NCI-H2081 treated with DMSO at 0.1 percent for 48 hours (cell line): ENCODE measurements around the gene RFC4.

Experiments
- DNase-seq: peaks from one replicate; lab custom pipeline; 2025; lab: John Stamatoyannopoulos, UW

Gene RFC4

DNA sequence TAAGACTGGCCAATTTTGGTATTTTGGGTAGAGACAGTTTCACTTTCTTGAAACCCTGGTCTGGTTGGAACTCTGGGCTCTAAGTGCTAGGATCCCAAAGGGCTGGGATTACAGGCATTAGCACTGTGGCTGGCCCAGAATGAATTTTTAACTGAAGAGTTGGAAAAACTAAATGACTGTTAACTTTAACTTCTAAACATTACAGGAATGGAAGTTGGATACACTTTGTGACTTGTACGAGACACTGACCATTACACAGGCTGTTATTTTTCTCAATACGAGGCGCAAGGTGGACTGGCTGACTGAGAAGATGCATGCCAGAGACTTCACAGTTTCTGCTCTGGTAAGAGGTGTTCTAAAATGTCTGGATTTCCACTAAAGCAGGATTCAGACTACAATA, 19.4 kb downstream of the RFC4 start:
- DNase-seq, result no peak

DNA sequence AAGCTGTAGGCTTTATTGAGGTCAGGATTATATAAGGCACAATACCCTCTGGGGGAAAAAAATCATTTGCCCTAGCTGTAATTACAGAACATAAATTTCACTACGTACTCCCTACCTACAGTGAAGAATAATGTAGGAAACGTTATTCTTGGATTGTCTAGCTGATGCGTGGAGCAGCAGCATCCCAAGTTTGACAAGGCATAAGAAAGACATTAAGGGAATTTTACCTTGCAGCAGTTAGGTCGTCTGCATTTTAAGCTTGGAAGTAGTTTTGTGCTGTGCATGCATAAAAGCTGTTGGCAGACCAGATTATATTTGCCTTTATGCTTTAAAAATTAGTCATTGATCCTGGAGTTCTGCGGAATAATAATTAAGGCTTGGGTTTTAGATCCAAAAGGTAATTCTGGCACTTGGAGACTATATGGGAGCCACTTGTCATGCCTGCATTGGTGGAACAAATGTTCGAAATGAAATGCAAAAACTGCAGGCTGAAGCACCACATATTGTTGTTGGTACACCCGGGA, 20.7 kb downstream of the RFC4 start:
- DNase-seq, result no peak

DNA sequence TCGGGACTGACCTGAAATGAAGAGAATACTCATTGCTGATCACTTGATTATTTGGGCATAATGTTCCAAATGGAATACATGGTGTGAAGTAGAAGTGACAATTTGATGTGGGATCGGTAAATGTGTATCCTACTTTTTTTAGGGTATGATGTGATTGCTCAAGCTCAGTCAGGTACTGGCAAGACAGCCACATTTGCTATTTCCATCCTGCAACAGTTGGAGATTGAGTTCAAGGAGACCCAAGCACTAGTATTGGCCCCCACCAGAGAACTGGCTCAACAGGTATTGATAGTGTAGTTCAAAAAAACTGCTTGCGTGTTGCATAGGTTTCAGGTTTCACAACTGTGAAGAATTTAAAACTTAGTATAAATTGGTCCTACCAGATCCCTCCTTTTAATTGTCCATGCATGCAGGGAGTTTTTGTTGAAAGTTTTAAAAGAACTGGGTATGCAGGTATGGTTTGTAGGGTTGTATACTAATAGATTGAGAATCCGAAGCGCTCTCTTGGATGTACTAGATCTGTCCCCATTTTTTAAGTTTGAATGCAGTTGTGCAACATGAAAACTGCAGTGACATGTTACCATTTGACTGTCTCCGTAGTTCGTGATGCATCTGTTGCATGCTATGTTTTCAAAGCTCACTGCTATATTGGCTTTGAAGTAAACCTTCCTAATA, 21.3 kb downstream of the RFC4 start:
- no peak for DNase-seq

DNA sequence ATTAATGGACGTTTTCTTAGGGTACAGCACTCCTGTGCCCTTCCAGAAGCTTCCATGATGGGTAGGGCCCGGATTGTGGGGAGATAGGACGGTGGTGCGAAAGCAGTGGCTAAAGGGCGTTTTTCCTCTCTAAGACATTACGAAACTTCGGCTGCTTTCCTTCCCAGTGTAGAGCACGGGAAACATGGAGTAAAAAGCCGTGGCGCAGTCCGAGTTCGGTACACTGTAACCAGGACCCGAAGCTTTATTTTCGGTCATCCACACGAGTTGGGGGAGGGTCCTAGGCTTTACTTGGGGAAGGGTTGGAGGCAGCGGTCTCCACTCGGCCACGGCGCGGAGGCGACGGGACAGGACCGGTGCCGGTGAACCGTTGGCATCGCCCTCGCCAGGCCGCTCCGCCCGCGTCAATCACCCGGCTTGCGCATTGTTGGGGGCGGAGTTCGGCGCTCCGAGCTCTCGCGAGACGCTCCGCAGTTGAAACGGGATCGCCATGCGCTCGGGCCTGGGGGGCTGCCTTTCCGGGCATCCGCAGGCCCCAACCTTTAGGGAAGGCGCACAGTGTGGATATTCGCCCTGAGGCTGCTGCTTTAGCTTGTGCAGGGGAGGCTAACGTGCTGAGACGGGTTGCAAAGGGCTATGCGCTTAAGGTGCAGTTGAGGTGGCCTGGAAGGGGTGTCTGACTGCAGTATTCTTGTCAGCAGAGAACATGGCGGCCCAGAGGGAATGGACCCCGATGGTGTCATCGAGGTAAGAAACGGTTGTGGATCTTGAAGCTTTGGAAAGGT, 22.4 kb downstream of the RFC4 start:
- no peak for DNase-seq

DNA sequence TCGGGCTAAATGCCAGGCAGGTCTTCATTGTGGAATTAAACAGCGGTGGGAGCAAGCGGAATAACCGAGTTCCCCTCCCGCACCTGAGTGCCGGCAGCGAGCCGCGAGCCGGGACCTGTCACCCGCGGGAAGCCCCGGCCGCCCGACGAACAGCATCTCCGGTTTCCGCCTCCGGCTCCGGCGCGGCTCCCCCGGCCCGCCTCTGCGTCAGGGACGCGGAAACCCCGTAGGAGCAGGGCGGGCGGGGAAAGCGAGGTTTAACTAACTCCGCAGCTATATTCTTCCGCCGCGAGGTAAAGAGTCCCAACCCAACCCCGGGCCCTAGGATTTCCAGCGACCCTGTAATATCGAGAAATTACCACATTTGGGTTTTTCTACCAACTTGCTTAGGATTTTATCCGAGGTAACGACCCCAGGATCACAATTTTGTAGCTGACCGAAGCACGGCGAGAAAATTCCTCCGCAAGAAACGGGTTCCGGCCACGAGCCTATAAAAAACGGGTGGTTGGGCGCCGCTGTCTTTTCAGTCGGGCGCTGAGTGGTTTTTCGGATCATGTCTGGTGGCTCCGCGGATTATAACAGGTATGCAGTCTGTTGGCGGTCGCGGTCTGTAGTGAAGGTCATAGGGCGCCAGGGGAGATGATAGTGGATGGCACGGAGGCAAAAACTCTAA, 23.1 kb downstream of the RFC4 start, which contains the start of gene EIF4A2:
EIF4A2 (plus strand) TSS at position 520 of the 673 bp plus-strand sequence; CDS start at position 554, 34 bp downstream.
- peak; percentile 63 for DNase-seq

DNA sequence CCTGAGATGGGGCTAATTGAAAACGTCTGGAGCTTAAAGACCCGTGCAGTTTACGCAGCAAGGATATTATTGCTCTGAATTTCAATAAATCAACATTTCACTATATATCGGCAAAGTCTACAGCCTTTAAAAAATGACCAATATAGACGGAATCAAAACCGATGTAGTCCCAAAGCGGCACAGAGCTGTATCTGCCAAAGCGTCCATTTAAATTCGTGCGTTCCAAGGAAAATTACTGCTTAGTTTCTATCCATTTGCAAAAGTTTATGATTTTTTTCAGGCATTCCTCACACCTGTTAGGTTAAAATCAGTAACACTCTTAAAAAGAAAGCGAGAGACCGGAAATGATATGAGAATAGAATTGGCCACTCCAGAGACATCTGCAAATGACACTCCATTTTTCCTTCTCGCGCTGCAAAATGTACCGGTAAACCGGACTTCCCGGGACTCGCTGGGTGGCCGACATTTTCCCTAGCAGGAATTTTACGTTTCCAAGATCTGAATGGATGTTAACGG, 23.7 kb downstream of the RFC4 start:
- DNase-seq, result no peak

DNA sequence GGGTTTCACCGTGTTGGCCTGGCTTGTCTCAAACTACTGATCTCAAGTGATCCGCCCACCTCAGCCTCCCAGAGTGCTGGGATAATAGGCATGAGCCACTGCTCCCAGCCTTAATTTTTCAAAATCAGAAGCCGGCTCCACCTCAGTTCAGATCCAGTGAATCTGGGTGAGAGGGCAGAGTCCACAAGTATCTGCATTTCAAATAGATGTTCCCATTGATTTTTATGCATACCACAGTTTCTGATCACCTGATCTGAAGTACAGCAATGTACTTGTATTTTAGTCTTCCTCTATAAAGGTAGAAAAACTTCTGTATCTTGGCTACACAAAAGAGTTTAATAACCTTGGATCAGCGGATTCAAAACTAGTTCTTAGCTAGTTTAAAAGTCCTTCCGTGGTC, 27.1 kb downstream of the RFC4 start:
- no peak for DNase-seq

DNA sequence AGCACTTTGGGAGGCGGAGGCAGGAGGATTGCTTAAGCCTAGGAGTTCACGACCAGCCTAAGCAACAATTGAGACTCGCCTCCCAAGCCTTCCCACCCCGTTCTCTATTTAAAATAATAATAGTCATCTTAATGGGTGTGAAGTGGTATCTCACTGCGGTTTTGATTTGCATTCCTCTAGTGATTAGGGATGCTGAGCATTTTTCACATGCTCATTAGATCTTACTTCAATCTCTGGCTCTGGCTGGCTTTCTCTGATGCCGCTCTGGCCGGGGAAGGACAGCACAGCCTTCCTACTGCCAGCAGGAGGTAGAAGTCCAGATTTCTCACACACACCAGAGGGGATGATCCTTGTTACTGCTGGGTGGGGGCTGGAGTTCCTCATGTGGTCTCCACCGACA, 30.3 kb downstream of the RFC4 start:
- no peak for DNase-seq

DNA sequence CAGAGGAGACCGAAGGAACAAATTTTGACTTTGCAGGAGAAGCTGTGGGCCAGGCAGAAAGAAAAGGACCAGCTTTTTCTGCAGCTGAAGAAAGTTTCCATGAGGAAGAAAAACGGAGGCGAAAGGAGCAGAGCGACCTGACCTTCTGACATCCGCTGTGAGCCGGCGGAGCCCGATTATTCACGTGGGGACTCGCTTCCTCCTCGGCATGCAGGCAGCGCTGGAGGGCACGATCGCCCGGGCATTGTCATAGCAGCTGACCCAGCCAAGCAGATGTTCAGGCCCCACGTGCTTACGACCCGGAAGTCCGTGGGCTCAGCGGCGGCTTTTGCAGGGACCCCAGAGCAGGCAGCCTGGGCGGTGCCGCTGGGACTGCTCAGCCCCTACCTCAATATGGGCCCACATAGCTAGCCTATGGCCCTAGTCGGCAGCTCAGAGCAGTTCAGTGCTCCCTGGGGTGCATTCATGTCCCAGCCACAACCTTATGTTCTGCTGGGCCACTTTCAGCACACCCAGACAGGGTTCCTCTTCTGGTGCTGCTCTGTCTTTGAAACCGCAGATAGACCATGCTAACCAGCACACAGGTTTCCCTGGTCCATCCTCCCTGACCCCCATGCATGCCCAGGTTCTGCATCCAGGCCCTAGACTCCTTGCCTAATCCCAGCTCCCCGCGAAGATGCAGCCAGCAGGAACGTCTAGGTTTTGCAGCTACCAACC, 33.4 kb downstream of the RFC4 start:
- DNase-seq, result no peak

DNA sequence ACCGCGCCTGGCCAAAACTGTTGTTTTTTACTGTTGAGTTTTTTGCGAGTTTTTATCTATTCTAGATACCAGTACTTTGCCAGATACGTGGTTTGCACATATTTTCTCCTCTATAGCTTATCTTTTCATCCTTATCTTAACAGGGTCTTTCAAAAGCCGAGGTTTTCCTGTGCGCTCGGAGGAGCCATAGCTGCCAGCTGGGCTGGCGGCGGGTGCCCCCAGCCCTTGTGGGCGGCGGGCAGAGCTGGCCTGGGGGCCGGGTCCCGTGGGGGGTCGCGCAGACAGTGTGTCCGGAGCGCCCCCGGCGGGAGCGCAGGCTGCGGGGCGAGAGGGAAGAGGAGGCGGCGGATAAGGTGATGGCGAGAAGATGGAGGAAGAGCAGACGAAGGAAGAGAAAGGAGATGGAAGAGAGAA, 34.0 kb downstream of the RFC4 start:
- no peak for DNase-seq

DNA sequence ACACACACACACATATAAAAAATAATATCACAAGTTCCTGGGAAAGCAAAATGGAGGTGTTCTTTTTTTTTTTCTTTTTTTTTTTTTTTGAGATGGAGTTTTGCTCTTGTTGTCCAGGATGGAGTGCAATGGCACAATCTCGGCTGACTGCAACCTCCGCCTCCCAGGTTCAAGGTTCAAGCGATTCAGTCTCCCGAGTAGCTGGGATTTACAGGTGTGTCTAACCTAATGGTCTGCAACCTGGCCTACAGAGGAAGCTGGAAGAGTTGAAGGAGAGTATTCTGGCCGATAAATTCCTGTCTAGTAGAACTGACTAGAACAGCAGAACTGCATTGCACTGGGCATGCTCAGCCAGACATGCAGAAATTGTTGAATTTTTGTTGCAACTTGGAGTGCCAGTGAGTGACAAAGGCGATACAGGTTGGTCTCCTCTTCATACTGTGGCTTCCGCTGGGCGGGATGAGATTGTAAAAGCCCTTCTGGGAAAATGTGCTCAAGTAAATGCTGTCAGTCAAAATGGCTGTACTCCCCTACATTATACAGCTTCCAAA, 45.3 kb downstream of the RFC4 start:
- DNase-seq, result no peak

DNA sequence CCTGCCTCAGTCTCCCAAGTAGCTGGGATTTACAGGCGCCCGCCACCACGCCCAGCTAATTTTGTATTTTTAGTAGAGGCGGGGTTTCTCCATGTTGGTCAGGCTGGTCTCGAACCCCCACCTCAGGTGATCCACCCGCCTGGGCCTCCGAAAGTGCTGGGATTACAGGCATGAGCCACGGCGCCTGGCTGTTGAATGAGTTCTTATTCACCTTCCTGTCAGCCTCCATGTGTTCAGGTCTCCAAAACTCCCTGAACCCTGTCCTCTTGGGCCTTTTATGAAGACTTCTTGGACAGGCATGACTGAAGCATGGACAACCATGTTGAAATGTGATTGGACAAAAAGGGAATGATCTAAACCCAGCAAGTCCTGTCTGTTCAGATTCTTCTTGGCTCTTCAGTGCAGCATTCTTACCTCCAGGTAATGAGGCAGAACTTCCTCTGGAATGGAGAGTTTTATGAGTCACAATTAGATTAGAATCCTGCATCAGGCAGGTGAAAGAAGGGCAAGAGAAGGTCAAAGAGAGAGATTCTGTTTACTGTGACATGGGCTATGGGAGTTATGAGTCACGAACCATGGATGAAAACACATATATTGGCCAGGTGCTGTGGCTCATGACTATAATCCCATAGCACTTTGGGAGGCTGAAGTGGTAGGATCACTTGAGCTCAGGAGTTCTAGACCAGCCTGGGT, 46.0 kb downstream of the RFC4 start:
- DNase-seq, result no peak

DNA sequence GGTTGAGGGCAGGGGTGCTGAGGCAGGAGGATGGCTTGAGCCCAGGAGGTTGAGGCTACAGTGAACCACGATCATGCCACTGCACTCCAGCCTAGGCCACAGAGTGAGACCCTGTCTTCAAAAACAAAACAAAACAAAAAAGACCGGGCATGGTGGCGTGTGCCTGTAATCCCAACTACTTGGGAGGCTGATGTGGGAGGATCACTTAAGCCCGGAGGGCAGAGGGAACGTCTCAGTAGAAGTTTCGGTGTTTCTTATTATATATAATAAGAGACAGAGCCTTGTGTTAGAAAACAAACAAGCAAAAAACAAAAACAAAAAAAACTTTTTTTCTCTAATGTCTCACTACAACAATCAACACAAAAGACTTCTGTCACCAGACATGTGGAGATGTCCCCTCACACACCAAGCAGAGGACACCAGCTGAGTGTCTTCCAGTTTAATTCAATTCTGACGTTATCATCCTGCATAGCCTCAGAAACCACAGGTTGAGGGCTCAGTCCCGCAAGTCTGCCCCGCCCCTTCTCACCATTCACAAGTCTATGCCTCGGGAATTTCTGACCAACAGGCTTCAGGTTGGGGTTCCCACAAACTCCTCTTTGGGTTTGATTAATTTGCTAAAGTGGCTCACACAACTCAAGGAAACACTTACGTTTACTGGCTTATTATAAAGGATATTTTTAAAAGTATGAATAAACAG, 46.9 kb downstream of the RFC4 start:
- DNase-seq, result no peak

DNA sequence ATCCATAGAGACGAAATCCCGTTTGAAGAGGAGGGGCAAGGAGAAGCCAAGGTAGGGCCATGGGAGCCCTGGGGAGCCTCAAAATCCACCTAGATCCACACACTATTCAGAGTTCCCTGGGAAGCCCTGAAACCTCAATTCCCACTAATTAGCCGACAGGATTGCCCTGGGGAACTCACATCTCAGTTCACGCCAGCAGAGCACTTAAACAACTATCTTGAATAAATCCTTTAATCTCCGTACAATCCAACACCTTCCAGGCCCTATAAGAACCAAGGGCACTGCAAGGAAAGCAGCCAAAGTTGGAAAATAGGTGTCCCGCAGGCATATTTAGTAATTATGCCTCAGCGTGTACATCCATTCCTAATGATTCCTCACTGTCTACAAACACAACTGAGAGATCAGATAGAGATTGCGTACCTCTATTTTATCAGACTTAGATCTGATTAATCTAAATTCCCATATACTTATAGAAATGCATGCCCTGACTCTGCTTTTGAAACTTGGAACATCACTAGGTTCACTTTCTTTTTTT, 48.5 kb downstream of the RFC4 start:
- DNase-seq, result no peak

DNA sequence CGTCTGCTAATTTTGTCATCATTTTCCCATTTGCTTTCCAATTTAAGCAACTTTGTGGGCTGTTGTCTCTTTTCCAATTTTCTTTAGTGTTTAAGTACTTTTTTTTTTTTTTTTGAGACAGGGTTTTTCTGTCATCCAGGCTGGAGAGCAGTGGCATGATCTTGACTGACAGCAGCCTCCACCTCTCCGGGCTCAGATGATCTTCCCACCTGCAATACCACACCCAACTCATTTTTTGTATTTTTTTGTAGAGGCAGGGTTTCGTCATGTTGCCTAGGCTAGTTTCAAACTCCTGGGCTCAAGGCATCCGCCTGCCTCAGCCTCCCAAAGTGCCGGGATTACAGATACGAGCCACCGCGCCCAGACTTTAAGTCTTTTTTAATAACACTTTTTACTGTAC, 49.1 kb downstream of the RFC4 start:
- no peak for DNase-seq

DNA sequence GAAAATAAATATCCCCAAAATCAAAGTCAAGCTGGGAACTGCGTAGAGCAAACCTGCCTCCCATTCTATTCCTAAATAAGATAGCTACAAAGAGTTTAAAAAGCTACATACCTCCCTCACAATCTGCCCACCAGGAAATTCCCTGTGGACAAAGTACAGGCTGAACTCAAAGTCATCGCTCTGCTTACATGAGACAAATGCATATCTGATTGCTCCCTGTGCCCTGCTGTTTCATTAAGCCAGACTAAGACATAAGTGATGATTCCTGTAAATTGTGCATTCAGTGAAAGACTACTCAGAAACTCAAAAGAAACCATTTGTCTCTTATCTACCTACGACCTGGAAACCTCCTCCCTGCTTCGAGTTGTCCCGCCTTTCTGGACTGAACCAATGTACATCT, 51.4 kb downstream of the RFC4 start:
- no peak for DNase-seq

DNA sequence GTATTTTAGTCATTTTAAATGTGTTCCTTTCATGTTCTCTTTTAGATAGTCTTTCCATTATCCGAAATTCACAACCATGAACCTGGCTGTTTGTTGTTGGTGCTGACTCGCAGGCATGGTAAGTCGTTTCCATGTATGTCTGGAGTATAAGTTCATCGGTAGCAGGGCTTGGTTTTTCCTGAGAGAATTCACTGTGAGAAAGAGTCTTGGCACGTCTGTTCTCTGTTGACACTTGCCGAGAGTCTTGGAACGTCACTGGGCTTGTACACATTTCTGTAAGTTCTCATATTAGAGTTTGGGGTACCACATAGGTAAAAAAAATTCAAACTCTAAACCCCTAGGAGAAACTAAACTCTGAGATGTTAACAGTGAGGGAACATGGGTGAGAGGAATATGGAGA, 52.3 kb downstream of the RFC4 start:
- no peak for DNase-seq

DNA sequence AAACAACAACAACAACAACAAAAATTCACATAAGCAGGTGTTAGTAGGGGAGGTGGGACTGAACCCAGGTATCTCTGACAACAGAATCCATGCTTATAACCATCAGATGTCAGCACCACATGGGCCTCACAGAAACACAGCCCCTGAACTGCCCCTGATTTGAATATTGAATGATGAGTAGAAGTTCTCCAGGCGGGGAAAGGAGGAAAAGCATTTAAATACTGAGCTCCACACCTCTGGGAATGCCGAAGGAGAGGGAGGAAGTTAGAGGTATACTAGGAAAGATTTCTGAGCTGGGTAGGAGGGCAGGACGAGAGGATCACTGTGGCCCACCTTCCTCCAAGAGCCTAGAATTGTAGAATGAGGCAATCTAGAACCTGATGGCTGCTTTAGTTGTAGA, 54.8 kb downstream of the RFC4 start:
- DNase-seq, result no peak

DNA sequence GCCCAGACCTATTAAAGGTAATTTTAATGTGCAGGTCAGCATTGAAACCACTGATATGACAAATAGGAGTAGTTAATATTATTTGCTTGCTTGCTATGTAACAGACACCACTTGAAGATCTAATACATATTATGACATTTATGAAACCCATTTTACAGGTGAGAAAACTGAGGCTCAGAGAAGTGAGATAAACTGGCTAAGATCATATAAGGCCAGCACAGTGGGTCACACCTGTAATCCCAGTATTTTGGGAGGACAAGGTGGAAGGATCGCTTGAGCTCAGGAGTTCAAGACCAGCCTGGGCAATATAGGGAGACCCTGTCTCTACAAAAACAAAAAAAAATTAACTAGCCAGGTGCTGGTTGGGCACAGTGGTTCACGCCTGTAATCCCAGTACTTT, 56.0 kb downstream of the RFC4 start:
- no peak for DNase-seq

DNA sequence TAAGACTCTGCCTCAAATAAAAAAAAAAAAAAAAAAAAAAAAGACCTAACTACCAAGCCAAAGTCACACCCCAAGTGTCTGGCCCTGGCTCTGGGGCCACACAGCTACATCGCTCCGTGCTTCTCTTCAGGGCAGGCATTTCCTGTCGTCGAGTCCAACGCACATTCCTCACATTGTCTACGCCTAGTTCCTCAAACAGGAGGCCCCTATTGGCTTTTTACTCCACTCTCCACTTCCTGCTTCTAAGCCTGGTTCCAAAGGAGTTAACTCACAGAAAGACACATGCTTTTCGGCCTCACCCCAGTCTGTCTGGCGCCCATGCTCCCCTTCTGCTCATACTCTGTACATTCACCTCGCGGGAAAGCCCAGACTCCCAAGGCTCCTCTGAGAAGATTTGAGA, 60.3 kb downstream of the RFC4 start:
- no peak for DNase-seq
